Vagina (tissue), 2 donors: ENCODE measurements around the gene MUC12. TPM values are rescaled to one million over a fixed set of nuclear protein-coding genes. Genes with fewer than 3 reads are reported as not detected.

ENCODE experiments used
- DNase-seq, 2 donors: peaks; one replicate each; pipeline ENCODE4 v3.0.0-alpha.2; 2017; ENCODE audit errors: extremely low spot score in 2 of 2
- H3K27ac ChIP-seq: fragments of 200-600 bp; sonication (generic); one replicate; pipeline ENCODE4 v1.5.1; 2019
- H3K27me3 ChIP-seq: fragments of 200-600 bp; sonication (generic); one replicate; pipeline ENCODE4 v1.5.1; 2019
- H3K36me3 ChIP-seq, 2 donors: fragments of 200-600 bp; sonication (generic); one replicate each; pipeline ENCODE4 v1.5.1; 2017 to 2019
- H3K4me1 ChIP-seq: fragments of 200-600 bp; sonication (generic); one replicate; pipeline ENCODE4 v1.5.1; 2019
- H3K4me3 ChIP-seq, 2 donors: fragments of 200-600 bp; sonication (generic); 1 replicate in 1 of 2; 2 replicates in 1 of 2; pipeline ENCODE4 v1.5.1; 2016 to 2019
- H3K9me3 ChIP-seq: fragments of 200-600 bp; sonication (generic); one replicate; pipeline ENCODE4 v1.5.1; 2019
- CTCF ChIP-seq, 3 experiments: fragments of 450-650 bp in 2 of 3; fragments of 200-600 bp in 1 of 3; sonication (generic) in 1 of 3; IDR thresholded peaks; one replicate each; pipeline ENCODE4 v1.5.1; 2017 to 2019; ENCODE audit warnings: antibody characterized with exemption in 3 of 3, mild to moderate bottlenecking in 2 of 3, moderate library complexity in 2 of 3
- POLR2A ChIP-seq, 2 donors: fragments of 450-650 bp; IDR thresholded peaks; one replicate each; pipeline ENCODE4 v1.6.1; 2017; ENCODE audit warnings: antibody characterized with exemption in 2 of 2, mild to moderate bottlenecking in 2 of 2, moderate library complexity in 2 of 2
- POLR2AphosphoS5 ChIP-seq, 2 donors: sonication (generic); formaldehyde crosslinking; IDR thresholded peaks; one replicate each; pipeline ENCODE4 v1.9.0; 2017; ENCODE audit warnings: antibody characterized with exemption in 2 of 2, mild to moderate bottlenecking in 2 of 2, low read depth in 1 of 2; ENCODE audit not compliant: insufficient read depth in 1 of 2
- intact Hi-C: fragments of 100-400 bp; cut with DNase I; formaldehyde crosslinking; loops from one replicate; pipeline ENCODE4 v1.15.1; 2023
- small RNA-seq: library from RNA; depleted of rRNA; stranded (forward); fragments of <200 nt; gene quantifications from one replicate; pipeline ENCODE3, GENCODE V24; 2016
- total RNA-seq: library from RNA; depleted of rRNA; stranded (reverse); fragments of >200 nt; gene quantifications from one replicate; pipeline ENCODE4 v1.2.3, GENCODE V29; 2016

The MUC12 gene
- total RNA-seq, 1 donor from 2014 or later = 2.7 TPM

- Histone ChIP-seq H3K36me3 (no peaks in the 10 kb centered on the region), H3K27ac (no peak overlapping the region), H3K27me3 (no peaks in the 10 kb centered on the region), H3K9me3 (no peaks in the 10 kb centered on the region), H3K4me3 (no peak overlapping the region), H3K4me1 (no peaks in the 10 kb centered on the region)
- TF ChIP-seq POLR2AphosphoS5 (IDR thresholded peaks at IDR 0.05; ENCODE audit: insufficient read depth in 1 of 2, low read depth in 1 of 2) = no peak
- no peak for TF ChIP-seq CTCF (IDR thresholded peaks at IDR 0.05)
- no peak for TF ChIP-seq POLR2A (IDR thresholded peaks at IDR 0.05)
- no peak for DNase-seq
- intact Hi-C loops = no loop called here
These were observed 99.0 kb downstream of the MUC12 start for GRCh38 chr7:101068401-101068800.

Small RNA genes within 50 kb of the gene (small RNA-seq; reads per million reads assigned to genes)
- not detected for gene RPS29P15

Other genes with a start within 250 kb of the MUC12 start
- gene EPO, start 249.1 kb upstream of the MUC12 start, total RNA-seq = not detected
- not detected for gene ZAN, start 236.0 kb upstream of the MUC12 start, total RNA-seq
- gene EPHB4, start 142.0 kb upstream of the MUC12 start, total RNA-seq = 72.4 TPM
- 15.7 TPM for gene SLC12A9, start 116.9 kb upstream of the MUC12 start, total RNA-seq
- 52.1 TPM for gene TRIP6, start 102.2 kb upstream of the MUC12 start, total RNA-seq
- gene SRRT, start 94.5 kb upstream of the MUC12 start, total RNA-seq = 96.5 TPM
- 3.4 TPM for gene UFSP1, start 79.8 kb upstream of the MUC12 start, total RNA-seq
- 9.3 TPM for gene ACHE, start 73.7 kb upstream of the MUC12 start, total RNA-seq
- 0.49 TPM for gene MUC3A, start 20.0 kb upstream of the MUC12 start, total RNA-seq
- not detected for gene MUC17, start 50.5 kb downstream of the MUC12 start, total RNA-seq
- 19.4 TPM for gene TRIM56, start 115.9 kb downstream of the MUC12 start, total RNA-seq
- 14.7 TPM for gene SERPINE1, start 157.5 kb downstream of the MUC12 start, total RNA-seq
- gene AP1S1, start 184.9 kb downstream of the MUC12 start, total RNA-seq = 42.5 TPM
- 1.2 TPM for gene VGF, start 196.0 kb downstream of the MUC12 start, total RNA-seq
- gene NAT16, start 210.7 kb downstream of the MUC12 start, total RNA-seq = not detected
- not detected for gene MOGAT3, start 231.5 kb downstream of the MUC12 start, total RNA-seq
- gene PLOD3, start 248.0 kb downstream of the MUC12 start, total RNA-seq = 41.5 TPM
- gene ZNHIT1, start 248.6 kb downstream of the MUC12 start, total RNA-seq = 55.2 TPM